HL-60 (cell line): Measurements from ENCODE around the gene OR6X1.

Source experiments
- DNase-seq, 2 experiments: peaks; one replicate each; pipeline ENCODE4 v3.0.0-alpha.2; 2010 to 2020; ENCODE audit warnings: low read depth in 1 of 2, low spot score in 1 of 2
- H3K27ac ChIP-seq: fragments of 250-450 bp; sonication (Bioruptor Pico); replicated peaks from 2 replicates; pipeline ENCODE4 v1.5.1; 2020; ENCODE audit warnings: mild to moderate bottlenecking, moderate library complexity
- H3K27me3 ChIP-seq: fragments of 250-450 bp; sonication (Bioruptor Pico); 2 replicates; pipeline ENCODE4 v1.5.1; 2021; ENCODE audit warnings: mild to moderate bottlenecking, moderate library complexity; ENCODE audit not compliant: insufficient read depth, poor library complexity, severe bottlenecking
- H3K4me3 ChIP-seq: replicated peaks from 2 replicates; pipeline ENCODE4 v1.5.1; 2011; ENCODE audit warnings: mild to moderate bottlenecking, control low read depth, low read length; ENCODE audit not compliant: insufficient read depth
- GABPA ChIP-seq: IDR thresholded peaks from 2 replicates; pipeline ENCODE4 v1.6.1; 2012; ENCODE audit warnings: low read depth
- POLR2AphosphoS5 ChIP-seq: IDR thresholded peaks from 2 replicates; pipeline ENCODE4 v1.6.1; 2012; ENCODE audit warnings: low read depth
- SPI1 ChIP-seq: IDR thresholded peaks from 2 replicates; pipeline ENCODE4 v1.6.1; 2012; ENCODE audit warnings: low read depth, mild to moderate bottlenecking, borderline replicate concordance
- TF ChIP-seq, protein P1 (sequence below): IDR thresholded peaks from 2 replicates; pipeline ENCODE4 v1.6.1; 2012; ENCODE audit warnings: low read depth; ENCODE audit not compliant: insufficient replicate concordance
- TF ChIP-seq, protein P2 (sequence below): IDR thresholded peaks from one replicate; pipeline ENCODE4 v1.5.1; 2011; ENCODE audit warnings: low read length, control low read depth, inconsistent platforms; ENCODE audit not compliant: insufficient read depth

Gene OR6X1

DNA sequence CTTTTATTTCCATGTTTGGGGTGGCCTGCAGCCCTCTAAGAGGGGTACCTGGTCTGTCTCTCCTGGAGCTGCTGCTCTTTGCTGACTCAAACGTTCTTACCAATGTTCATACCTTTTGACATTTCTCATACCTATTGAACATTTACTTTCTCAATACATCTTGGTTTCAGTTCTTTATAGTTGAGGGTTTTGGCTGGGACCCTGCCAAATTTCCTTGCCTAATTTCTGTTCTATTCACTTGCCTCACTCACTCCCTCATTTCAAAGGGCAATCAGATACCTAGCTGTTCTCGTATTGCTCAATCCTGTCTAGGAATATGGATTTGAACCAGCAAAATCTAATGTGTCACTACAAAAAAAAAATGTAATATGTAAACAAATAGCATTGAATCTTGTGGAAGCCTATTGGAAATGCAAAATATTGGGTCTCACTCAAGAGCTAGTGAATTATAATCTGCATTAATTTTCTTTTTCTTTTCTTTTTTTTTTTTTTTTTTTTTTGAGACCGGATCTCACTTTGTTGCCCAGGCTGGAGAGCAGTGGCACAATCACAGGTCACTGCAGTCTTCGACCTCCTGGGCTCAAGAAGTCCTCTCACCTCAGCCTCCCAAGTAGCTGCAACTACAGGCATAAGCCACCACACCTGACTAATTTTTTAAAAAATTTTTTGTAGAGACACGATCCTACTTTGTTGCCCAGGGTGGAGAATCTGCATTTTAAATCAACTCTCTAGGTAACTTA is 44.4 kb upstream of the OR6X1 start:
- H3K27ac ChIP-seq: no peak overlapping the region
- no peak for DNase-seq
- TF ChIP-seq POLR2AphosphoS5: no peak
- no peak for TF ChIP-seq GABPA
- TF ChIP-seq, protein P1, sequence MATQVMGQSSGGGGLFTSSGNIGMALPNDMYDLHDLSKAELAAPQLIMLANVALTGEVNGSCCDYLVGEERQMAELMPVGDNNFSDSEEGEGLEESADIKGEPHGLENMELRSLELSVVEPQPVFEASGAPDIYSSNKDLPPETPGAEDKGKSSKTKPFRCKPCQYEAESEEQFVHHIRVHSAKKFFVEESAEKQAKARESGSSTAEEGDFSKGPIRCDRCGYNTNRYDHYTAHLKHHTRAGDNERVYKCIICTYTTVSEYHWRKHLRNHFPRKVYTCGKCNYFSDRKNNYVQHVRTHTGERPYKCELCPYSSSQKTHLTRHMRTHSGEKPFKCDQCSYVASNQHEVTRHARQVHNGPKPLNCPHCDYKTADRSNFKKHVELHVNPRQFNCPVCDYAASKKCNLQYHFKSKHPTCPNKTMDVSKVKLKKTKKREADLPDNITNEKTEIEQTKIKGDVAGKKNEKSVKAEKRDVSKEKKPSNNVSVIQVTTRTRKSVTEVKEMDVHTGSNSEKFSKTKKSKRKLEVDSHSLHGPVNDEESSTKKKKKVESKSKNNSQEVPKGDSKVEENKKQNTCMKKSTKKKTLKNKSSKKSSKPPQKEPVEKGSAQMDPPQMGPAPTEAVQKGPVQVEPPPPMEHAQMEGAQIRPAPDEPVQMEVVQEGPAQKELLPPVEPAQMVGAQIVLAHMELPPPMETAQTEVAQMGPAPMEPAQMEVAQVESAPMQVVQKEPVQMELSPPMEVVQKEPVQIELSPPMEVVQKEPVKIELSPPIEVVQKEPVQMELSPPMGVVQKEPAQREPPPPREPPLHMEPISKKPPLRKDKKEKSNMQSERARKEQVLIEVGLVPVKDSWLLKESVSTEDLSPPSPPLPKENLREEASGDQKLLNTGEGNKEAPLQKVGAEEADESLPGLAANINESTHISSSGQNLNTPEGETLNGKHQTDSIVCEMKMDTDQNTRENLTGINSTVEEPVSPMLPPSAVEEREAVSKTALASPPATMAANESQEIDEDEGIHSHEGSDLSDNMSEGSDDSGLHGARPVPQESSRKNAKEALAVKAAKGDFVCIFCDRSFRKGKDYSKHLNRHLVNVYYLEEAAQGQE: no peak
- TF ChIP-seq, protein P2, sequence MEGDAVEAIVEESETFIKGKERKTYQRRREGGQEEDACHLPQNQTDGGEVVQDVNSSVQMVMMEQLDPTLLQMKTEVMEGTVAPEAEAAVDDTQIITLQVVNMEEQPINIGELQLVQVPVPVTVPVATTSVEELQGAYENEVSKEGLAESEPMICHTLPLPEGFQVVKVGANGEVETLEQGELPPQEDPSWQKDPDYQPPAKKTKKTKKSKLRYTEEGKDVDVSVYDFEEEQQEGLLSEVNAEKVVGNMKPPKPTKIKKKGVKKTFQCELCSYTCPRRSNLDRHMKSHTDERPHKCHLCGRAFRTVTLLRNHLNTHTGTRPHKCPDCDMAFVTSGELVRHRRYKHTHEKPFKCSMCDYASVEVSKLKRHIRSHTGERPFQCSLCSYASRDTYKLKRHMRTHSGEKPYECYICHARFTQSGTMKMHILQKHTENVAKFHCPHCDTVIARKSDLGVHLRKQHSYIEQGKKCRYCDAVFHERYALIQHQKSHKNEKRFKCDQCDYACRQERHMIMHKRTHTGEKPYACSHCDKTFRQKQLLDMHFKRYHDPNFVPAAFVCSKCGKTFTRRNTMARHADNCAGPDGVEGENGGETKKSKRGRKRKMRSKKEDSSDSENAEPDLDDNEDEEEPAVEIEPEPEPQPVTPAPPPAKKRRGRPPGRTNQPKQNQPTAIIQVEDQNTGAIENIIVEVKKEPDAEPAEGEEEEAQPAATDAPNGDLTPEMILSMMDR: no peak

DNA sequence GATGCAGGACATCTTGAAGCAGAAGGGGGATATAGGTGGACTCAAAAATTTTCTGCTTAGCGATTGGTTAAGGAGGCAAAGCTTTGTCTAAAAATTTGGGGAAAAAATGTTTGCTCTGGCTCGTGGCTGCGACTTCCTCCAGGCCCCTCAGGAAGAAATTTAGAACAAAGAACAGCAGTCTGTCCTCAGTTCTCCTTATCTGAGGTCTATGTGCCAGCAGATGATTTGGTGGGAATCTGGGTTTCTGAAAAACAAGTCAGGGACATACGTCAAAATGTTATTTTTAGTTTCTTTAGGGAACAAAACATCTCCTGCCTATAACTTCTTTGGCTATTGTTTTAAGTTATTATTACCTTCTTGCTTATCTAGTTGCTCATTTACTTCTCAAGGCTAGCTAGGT is 43.8 kb upstream of the OR6X1 start:
- Histone ChIP-seq H3K4me3 (no peak overlapping the region), H3K27ac (no peak overlapping the region), H3K27me3 (no peaks in the 10 kb centered on the region)
- no peak for DNase-seq
- TF ChIP-seq GABPA (no peak), POLR2AphosphoS5 (no peak), SPI1 (no peak)
- TF ChIP-seq, protein P2: no peak
- TF ChIP-seq, protein P1: no peak

More for the DNA sequence above, 44.4 kb upstream of the OR6X1 start:
- H3K4me3 ChIP-seq: no peak overlapping the region
- no peaks in the 10 kb centered on the region for H3K27me3 ChIP-seq

DNA sequence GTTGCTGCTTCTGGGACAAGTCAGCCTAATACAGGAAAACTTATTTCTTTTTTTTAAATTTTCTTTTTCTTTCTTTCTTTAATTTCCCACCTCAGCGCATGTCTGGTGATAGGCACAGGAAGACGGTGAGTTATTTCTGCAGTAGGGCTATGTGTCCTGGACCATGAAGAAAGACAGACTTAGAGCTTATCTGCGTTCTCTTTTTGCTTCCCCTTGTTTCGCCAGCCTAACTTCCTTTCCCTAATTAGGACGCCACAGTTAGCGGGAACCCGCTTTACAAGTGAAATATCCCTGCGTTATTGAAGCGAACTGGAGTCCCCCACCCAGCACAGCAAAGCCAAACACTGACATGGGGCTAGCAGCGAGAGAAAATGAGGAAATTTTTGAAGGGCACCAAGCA is 43.2 kb upstream of the OR6X1 start:
- Histone ChIP-seq H3K27ac (no peak overlapping the region), H3K27me3 (no peaks in the 10 kb centered on the region), H3K4me3 (no peak overlapping the region)
- TF ChIP-seq, protein P1: no peak
- TF ChIP-seq POLR2AphosphoS5: no peak
- no peak for TF ChIP-seq GABPA
- no peak for TF ChIP-seq SPI1
- TF ChIP-seq, protein P2: no peak
- no peak for DNase-seq
